HUES48 (cell line): ENCODE data around the gene LRRTM3.
A peak's percentile ranks its signal among the peaks of the same experiment; 100 is the strongest.

Experiments
- H3K27ac ChIP-seq: one replicate; pipeline ENCODE4 v1.7.0; 2013; ENCODE audit warnings: low read depth, low read length, inconsistent platforms
- H3K27me3 ChIP-seq: 2 replicates; pipeline ENCODE4 v1.6.1; 2013; ENCODE audit warnings: mild to moderate bottlenecking, low read length; ENCODE audit not compliant: control insufficient read depth, insufficient read depth
- H3K36me3 ChIP-seq: 2 replicates; pipeline ENCODE4 v1.6.1; 2013; ENCODE audit warnings: low read length; ENCODE audit not compliant: control insufficient read depth, insufficient read depth
- H3K4me1 ChIP-seq: 2 replicates; pipeline ENCODE4 v1.6.1; 2013; ENCODE audit warnings: mild to moderate bottlenecking, low read length; ENCODE audit not compliant: control insufficient read depth, insufficient read depth
- H3K4me3 ChIP-seq: 2 replicates; pipeline ENCODE4 v1.5.1; 2013; ENCODE audit warnings: mild to moderate bottlenecking, low read depth, low read length
- H3K9ac ChIP-seq: 2 replicates; pipeline ENCODE4 v1.6.1; 2013; ENCODE audit warnings: mild to moderate bottlenecking, low read depth, low read length, moderate library complexity
- H3K9me3 ChIP-seq: 2 replicates; pipeline ENCODE4 v1.6.1; 2013; ENCODE audit warnings: low read length; ENCODE audit not compliant: control insufficient read depth, insufficient read depth

The LRRTM3 gene

DNA sequence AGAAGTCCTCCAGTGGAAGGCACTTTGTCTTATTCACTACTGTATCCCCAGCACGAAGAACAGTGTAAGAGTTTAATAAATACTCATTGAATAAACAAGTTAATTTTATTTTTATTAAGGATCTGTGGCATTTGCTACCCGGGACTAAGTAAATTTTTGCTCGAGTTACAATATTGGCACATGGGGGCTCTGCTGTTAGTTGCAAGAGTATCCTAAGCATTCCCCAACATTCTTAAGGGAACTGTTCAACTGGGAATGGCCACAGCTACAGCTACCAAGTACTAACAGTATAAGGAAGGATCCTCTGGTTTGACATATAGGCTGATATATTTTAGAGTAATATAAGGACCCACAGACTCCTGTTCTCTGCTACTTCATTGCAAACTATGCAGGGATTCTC, 8.7 kb upstream of the LRRTM3 start:
- H3K4me1 ChIP-seq = peaks cover 6% of the 10 kb centered on the region
- H3K4me3 ChIP-seq = no peak overlapping the region
- no peaks in the 10 kb centered on the region for H3K9me3 ChIP-seq
- no peak overlapping the region for H3K27ac ChIP-seq
- H3K36me3 ChIP-seq = no peaks in the 10 kb centered on the region
- H3K27me3 ChIP-seq = no peaks in the 10 kb centered on the region
- no peak overlapping the region for H3K9ac ChIP-seq

DNA sequence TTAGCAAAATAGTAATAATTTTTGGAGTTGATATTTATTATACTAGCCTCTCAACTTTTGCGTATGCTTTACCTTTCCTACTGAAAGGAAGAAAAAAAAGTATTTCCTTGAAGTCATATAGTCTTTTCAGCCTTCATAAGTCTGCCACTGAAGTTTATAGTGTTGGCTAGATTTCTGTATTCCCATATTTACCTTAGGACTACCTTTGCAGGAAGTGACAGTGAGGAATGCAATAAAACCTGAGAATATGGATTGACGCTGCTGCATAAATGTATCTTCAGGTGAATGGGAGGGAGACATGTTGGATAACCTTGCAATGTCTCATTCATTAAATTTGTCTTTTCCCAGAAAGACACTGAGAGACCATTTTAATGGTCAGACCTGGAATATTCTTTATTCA, 6.6 kb upstream of the LRRTM3 start:
- Histone ChIP-seq H3K9ac (no peak overlapping the region), H3K36me3 (no peaks in the 10 kb centered on the region), H3K9me3 (no peaks in the 10 kb centered on the region), H3K4me1 (peaks cover 15% of the 10 kb centered on the region), H3K27me3 (no peaks in the 10 kb centered on the region), H3K27ac (no peak overlapping the region), H3K4me3 (no peak overlapping the region)

- Histone ChIP-seq H3K4me1 (peaks cover 58% of the 10 kb centered on the region), H3K27me3 (peaks cover 34% of the 10 kb centered on the region), H3K27ac (peak overlapping the region; percentile 87), H3K9me3 (no peaks in the 10 kb centered on the region), H3K9ac (no peak overlapping the region), H3K4me3 (peak overlapping the region; percentile 56), H3K36me3 (no peaks in the 10 kb centered on the region)
Observed at GRCh38 chr10:66924674-66925345, 1.0 kb upstream of the LRRTM3 start.

- Histone ChIP-seq H3K4me1 (peaks cover 58% of the 10 kb centered on the region), H3K9ac (no peak overlapping the region), H3K27me3 (peaks cover 35% of the 10 kb centered on the region), H3K9me3 (no peaks in the 10 kb centered on the region), H3K4me3 (peak overlapping the region; percentile 56), H3K36me3 (no peaks in the 10 kb centered on the region), H3K27ac (peak overlapping the region; percentile 87)
Observed at GRCh38 chr10:66925373-66925772, 463 bp upstream of the LRRTM3 start.

- peaks cover 69% of the 10 kb centered on the region for H3K4me1 ChIP-seq
- H3K27me3 ChIP-seq = peaks cover 35% of the 10 kb centered on the region
- H3K4me3 ChIP-seq = peak overlapping the region; percentile 56
- no peaks in the 10 kb centered on the region for H3K36me3 ChIP-seq
- no peak overlapping the region for H3K9ac ChIP-seq
- H3K27ac ChIP-seq = no peak overlapping the region
- no peaks in the 10 kb centered on the region for H3K9me3 ChIP-seq
Observed at GRCh38 chr10:66926841-66927240, 1.0 kb downstream of the LRRTM3 start.

DNA sequence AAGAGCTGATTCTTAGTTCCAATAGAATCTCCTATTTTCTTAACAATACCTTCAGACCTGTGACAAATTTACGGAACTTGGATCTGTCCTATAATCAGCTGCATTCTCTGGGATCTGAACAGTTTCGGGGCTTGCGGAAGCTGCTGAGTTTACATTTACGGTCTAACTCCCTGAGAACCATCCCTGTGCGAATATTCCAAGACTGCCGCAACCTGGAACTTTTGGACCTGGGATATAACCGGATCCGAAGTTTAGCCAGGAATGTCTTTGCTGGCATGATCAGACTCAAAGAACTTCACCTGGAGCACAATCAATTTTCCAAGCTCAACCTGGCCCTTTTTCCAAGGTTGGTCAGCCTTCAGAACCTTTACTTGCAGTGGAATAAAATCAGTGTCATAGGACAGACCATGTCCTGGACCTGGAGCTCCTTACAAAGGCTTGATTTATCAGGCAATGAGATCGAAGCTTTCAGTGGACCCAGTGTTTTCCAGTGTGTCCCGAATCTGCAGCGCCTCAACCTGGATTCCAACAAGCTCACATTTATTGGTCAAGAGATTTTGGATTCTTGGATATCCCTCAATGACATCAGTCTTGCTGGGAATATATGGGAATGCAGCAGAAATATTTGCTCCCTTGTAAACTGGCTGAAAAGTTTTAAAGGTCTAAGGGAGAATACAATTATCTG, 1.6 kb downstream of the LRRTM3 start:
- Histone ChIP-seq H3K27ac (no peak overlapping the region), H3K4me3 (peak overlapping the region; percentile 56), H3K27me3 (peaks cover 35% of the 10 kb centered on the region), H3K9ac (no peak overlapping the region), H3K9me3 (no peaks in the 10 kb centered on the region), H3K4me1 (peaks cover 69% of the 10 kb centered on the region), H3K36me3 (no peaks in the 10 kb centered on the region)

- Histone ChIP-seq H3K4me3 (peak overlapping the region; percentile 56), H3K9ac (no peak overlapping the region)
Observed at GRCh38 chr10:66927971-66928770, 2.3 kb downstream of the LRRTM3 start.

GRCh38 chr10:66928776-66929175, 2.9 kb downstream of the LRRTM3 start:
- peak overlapping the region; percentile 56 for H3K4me3 ChIP-seq

More at GRCh38 chr10:66927971-66928770, 2.3 kb downstream of the LRRTM3 start:
- peaks cover 67% of the 10 kb centered on the region for H3K4me1 ChIP-seq
- H3K27ac ChIP-seq = no peak overlapping the region
- H3K36me3 ChIP-seq = no peaks in the 10 kb centered on the region
- H3K27me3 ChIP-seq = peaks cover 35% of the 10 kb centered on the region
- no peaks in the 10 kb centered on the region for H3K9me3 ChIP-seq

GRCh38 chr10:66929375-66929774, 3.5 kb downstream of the LRRTM3 start:
- peaks cover 35% of the 10 kb centered on the region for H3K27me3 ChIP-seq
- peaks cover 60% of the 10 kb centered on the region for H3K4me1 ChIP-seq
- H3K27ac ChIP-seq = no peak overlapping the region
- no peak overlapping the region for H3K9ac ChIP-seq
- H3K36me3 ChIP-seq = no peaks in the 10 kb centered on the region
- H3K4me3 ChIP-seq = no peak overlapping the region
- no peaks in the 10 kb centered on the region for H3K9me3 ChIP-seq

More at GRCh38 chr10:66928776-66929175, 2.9 kb downstream of the LRRTM3 start:
- peaks cover 63% of the 10 kb centered on the region for H3K4me1 ChIP-seq
- no peak overlapping the region for H3K9ac ChIP-seq
- H3K36me3 ChIP-seq = no peaks in the 10 kb centered on the region
- H3K9me3 ChIP-seq = no peaks in the 10 kb centered on the region
- no peak overlapping the region for H3K27ac ChIP-seq
- H3K27me3 ChIP-seq = peaks cover 35% of the 10 kb centered on the region

DNA sequence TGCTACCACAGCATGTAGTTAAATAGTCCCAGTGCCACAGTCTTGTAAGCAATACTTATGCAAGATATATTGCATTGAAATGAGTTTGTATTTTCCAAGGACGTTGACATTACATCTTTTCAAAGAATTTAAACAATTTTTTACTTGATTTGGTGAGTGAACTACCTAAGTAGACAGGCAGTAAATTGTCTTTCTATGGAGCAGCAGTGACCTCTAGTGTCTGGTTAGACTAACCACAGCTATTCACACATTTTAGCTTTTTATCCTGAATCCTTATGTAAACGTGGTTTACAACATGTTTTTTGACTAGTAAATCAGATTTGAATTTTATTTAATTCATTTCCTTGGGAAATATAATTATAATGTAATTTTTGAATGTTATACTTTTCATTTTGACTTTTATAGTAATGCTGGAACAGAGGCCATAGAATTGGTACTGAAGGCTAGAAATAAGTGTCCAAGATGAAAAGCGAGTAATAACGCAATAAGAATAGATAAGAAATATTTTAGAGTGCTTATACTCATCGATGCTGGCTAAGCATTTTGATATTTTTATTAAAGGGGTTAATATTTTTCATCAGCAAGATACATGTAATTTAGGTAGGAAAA, 5.6 kb downstream of the LRRTM3 start:
- Histone ChIP-seq H3K4me3 (no peak overlapping the region), H3K9ac (no peak overlapping the region), H3K36me3 (no peaks in the 10 kb centered on the region), H3K9me3 (no peaks in the 10 kb centered on the region), H3K4me1 (peaks cover 44% of the 10 kb centered on the region), H3K27ac (no peak overlapping the region), H3K27me3 (peaks cover 35% of the 10 kb centered on the region)
